ENCODE measurements around the gene LSM4. TPM values are rescaled to one million over a fixed set of nuclear protein-coding genes. Genes with fewer than 3 reads are reported as not detected.
A peak's percentile ranks its signal among the peaks of the same experiment; 100 is the strongest.

Gene LSM4
- total RNA-seq, 1 donor from 2014 or later = 166 TPM

GRCh38 chr19:18290302-18291018 lies 32.4 kb downstream of the LSM4 start:
- Mint-ChIP-seq H3K36me3 (ENCODE audit: low read depth, unreplicated experiment) (peaks cover 3% of the 10 kb centered on the region), H3K27ac (ENCODE audit: unreplicated experiment) (peak overlapping the region; percentile 49), H3K4me1 (ENCODE audit: unreplicated experiment) (peaks cover 13% of the 10 kb centered on the region), H3K4me3 (ENCODE audit: unreplicated experiment) (peak overlapping the region; percentile 51), H3K9me3 (ENCODE audit: unreplicated experiment) (no peaks in the 10 kb centered on the region), H3K27me3 (ENCODE audit: unreplicated experiment) (peaks cover 7% of the 10 kb centered on the region)
- DNase-seq (ENCODE audit: low spot score) = no peak
- TF ChIP-seq CTCF (IDR thresholded peaks at IDR 0.05; ENCODE audit: unreplicated experiment) = no peak

DNA sequence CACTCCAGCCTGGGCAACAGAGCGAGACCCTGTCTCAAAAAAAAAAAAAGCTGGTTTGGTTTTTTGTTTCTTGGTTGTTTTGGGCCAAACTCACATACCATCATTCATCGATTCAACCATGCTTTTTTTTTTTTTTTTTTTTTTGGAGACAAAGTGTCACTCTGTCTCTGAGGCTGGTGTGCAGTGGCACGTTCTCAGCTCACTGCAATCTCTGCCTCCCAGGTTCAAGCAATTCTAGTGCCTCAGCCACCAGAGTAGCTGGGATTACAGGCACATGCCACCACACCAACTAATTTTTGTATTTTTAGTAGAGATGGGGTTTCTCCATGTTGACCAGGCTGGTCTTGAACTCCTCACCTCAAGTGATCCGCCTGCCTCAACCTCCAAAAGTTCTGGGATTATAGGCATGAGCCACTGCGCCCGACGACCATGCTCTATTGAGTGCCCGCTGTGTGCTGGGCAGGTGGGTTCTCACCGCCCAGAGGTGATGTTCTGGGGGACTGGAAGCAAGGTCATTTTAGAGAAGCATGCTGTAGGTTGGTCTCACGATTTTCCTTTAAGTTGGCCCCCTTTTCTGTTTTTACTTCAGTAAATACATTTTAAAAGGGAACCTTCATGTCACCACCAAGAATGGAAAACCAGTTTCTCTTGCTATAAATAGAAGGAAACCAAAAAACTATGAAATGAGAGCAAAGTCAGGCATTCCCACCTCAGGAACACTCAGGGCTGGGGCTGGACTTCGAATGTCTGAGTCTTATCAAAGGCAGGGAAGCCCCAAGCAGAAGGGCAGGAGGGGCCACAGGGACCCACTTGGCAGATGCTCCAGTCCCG lies 33.2 kb downstream of the LSM4 start:
- no peak for TF ChIP-seq CTCF (IDR thresholded peaks at IDR 0.05; ENCODE audit: unreplicated experiment)
- Mint-ChIP-seq H3K27ac (ENCODE audit: unreplicated experiment) (no peak overlapping the region), H3K27me3 (ENCODE audit: unreplicated experiment) (peaks cover 7% of the 10 kb centered on the region), H3K9me3 (ENCODE audit: unreplicated experiment) (no peaks in the 10 kb centered on the region), H3K4me3 (ENCODE audit: unreplicated experiment) (peak overlapping the region; percentile 21), H3K36me3 (ENCODE audit: low read depth, unreplicated experiment) (peaks cover 3% of the 10 kb centered on the region), H3K4me1 (ENCODE audit: unreplicated experiment) (peaks cover 13% of the 10 kb centered on the region)
- DNase-seq (ENCODE audit: low spot score) = no peak

- DNase-seq (ENCODE audit: low spot score) = no peak
- no peak overlapping the region for H3K4me3 Mint-ChIP-seq (ENCODE audit: unreplicated experiment)
- H3K4me1 Mint-ChIP-seq (ENCODE audit: unreplicated experiment) = peaks cover 9% of the 10 kb centered on the region
- peaks cover 9% of the 10 kb centered on the region for H3K27me3 Mint-ChIP-seq (ENCODE audit: unreplicated experiment)
- no peak for TF ChIP-seq CTCF (IDR thresholded peaks at IDR 0.05; ENCODE audit: unreplicated experiment)
- peaks cover 3% of the 10 kb centered on the region for H3K36me3 Mint-ChIP-seq (ENCODE audit: low read depth, unreplicated experiment)
- H3K9me3 Mint-ChIP-seq (ENCODE audit: unreplicated experiment) = no peaks in the 10 kb centered on the region
- H3K27ac Mint-ChIP-seq (ENCODE audit: unreplicated experiment) = no peak overlapping the region
Observed at GRCh38 chr19:18287836-18288772, 34.8 kb downstream of the LSM4 start.

GRCh38 chr19:18286973-18287635 lies 35.8 kb downstream of the LSM4 start:
- Mint-ChIP-seq H3K9me3 (ENCODE audit: unreplicated experiment) (no peaks in the 10 kb centered on the region), H3K4me1 (ENCODE audit: unreplicated experiment) (peaks cover 14% of the 10 kb centered on the region), H3K36me3 (ENCODE audit: low read depth, unreplicated experiment) (peaks cover 3% of the 10 kb centered on the region), H3K27ac (ENCODE audit: unreplicated experiment) (no peak overlapping the region), H3K27me3 (ENCODE audit: unreplicated experiment) (peaks cover 17% of the 10 kb centered on the region), H3K4me3 (ENCODE audit: unreplicated experiment) (peak overlapping the region; percentile 62)
- TF ChIP-seq CTCF (IDR thresholded peaks at IDR 0.05; ENCODE audit: unreplicated experiment) = no peak
- no peak for DNase-seq (ENCODE audit: low spot score)
